Neural cell (in vitro differentiated cells): ENCODE data around the gene PRRT4. TPM values are rescaled to one million over a fixed set of nuclear protein-coding genes. Genes with fewer than 3 reads are reported as not detected.

ENCODE experiments used
- H2AFZ ChIP-seq: fragments of 200-600, 300-800 bp; sonication (generic), shearing (Covaris generic); 2 replicates; pipeline ENCODE4 v1.6.0; 2014; ENCODE audit warnings: low read depth, mild to moderate bottlenecking, antibody characterized with exemption, low read length, moderate library complexity
- H3F3A ChIP-seq: fragments of 200-600 bp; shearing (Covaris generic); 2 replicates; pipeline ENCODE4 v1.6.1; 2016; ENCODE audit warnings: mild to moderate bottlenecking, moderate library complexity, mixed read lengths, antibody characterized with exemption, low read length; ENCODE audit not compliant: insufficient read depth, poor library complexity, severe bottlenecking
- H3K27ac ChIP-seq: fragments of 200-600, 300-800 bp; sonication (generic), shearing (Covaris generic); 2 replicates; pipeline ENCODE4 v1.5.1; 2014; ENCODE audit warnings: mild to moderate bottlenecking, low read length, moderate library complexity
- H3K27me3 ChIP-seq: fragments of 300-800, 200-600 bp; sonication (generic), shearing (Covaris generic); 2 replicates; pipeline ENCODE4 v1.6.0; 2014; ENCODE audit warnings: mild to moderate bottlenecking, low read depth, low read length, moderate library complexity; ENCODE audit not compliant: insufficient read depth
- H3K36me3 ChIP-seq: fragments of 300-800, 200-600 bp; sonication (generic), shearing (Covaris generic); 2 replicates; pipeline ENCODE4 v1.5.1; 2014; ENCODE audit warnings: mild to moderate bottlenecking, antibody characterized with exemption, low read length, moderate library complexity; ENCODE audit not compliant: insufficient read depth
- H3K4me2 ChIP-seq: fragments of 300-800, 200-600 bp; sonication (generic), shearing (Covaris generic); 2 replicates; pipeline ENCODE4 v1.6.0; 2014; ENCODE audit warnings: mild to moderate bottlenecking, low read length
- H3K4me3 ChIP-seq: fragments of 300-800, 200-600 bp; sonication (generic), shearing (Covaris generic); 2 replicates; pipeline ENCODE4 v1.5.1; 2014; ENCODE audit warnings: mild to moderate bottlenecking, low read length, moderate library complexity
- H3K79me2 ChIP-seq: fragments of 200-600 bp; shearing (Covaris generic); replicated peaks from 2 replicates; pipeline ENCODE4 v1.6.0; 2014; ENCODE audit warnings: mild to moderate bottlenecking, low read length, moderate library complexity; ENCODE audit not compliant: insufficient read depth
- H3K9ac ChIP-seq: fragments of 300-800, 200-600 bp; sonication (generic), shearing (Covaris generic); 2 replicates; pipeline ENCODE4 v1.6.1; 2016; ENCODE audit warnings: mild to moderate bottlenecking, low read length, mixed read lengths
- H3K9me2 ChIP-seq: fragments of 200-600 bp; shearing (Covaris generic); 2 replicates; pipeline ENCODE4 v1.6.1; 2016; ENCODE audit warnings: mild to moderate bottlenecking, low read length, mixed read lengths; ENCODE audit not compliant: insufficient read depth
- H3K9me3 ChIP-seq: fragments of 200-600, 300-800 bp; sonication (generic), shearing (Covaris generic); 2 replicates; pipeline ENCODE4 v1.6.1; 2016; ENCODE audit warnings: mild to moderate bottlenecking, mixed run types, low read length, moderate library complexity, mixed read lengths
- H4K20me1 ChIP-seq: fragments of 200-600 bp; shearing (Covaris generic); 2 replicates; pipeline ENCODE4 v1.6.1; 2016; ENCODE audit warnings: mild to moderate bottlenecking, mixed run types; ENCODE audit not compliant: insufficient read depth
- EP300 ChIP-seq: fragments of 450-650 bp; conservative IDR thresholded peaks from 2 replicates; pipeline ENCODE4 v1.6.1; 2014; ENCODE audit warnings: antibody characterized with exemption, mild to moderate bottlenecking, moderate library complexity; ENCODE audit not compliant: poor library complexity, severe bottlenecking
- EZH2 ChIP-seq: fragments of 200-600, 300-800 bp; shearing (Covaris generic), sonication (generic); IDR thresholded peaks from 2 replicates; pipeline ENCODE4 v1.6.1; 2014; ENCODE audit warnings: antibody characterized with exemption, low read length, borderline replicate concordance, mild to moderate bottlenecking; ENCODE audit not compliant: insufficient read depth, poor library complexity, severe bottlenecking
- MXI1 ChIP-seq: fragments of 450-650 bp; conservative IDR thresholded peaks from 2 replicates; pipeline ENCODE4 v1.6.1; 2014; ENCODE audit warnings: antibody characterized with exemption, mild to moderate bottlenecking; ENCODE audit not compliant: poor library complexity, severe bottlenecking
- POLR2AphosphoS5 ChIP-seq: IDR thresholded peaks from 2 replicates; pipeline ENCODE4 v1.6.1; 2012
- RAD21 ChIP-seq: fragments of 450-650 bp; conservative IDR thresholded peaks from 2 replicates; pipeline ENCODE4 v1.6.1; 2014; ENCODE audit warnings: antibody characterized with exemption, mild to moderate bottlenecking, moderate library complexity
- SMC3 ChIP-seq: fragments of 450-650 bp; conservative IDR thresholded peaks from 2 replicates; pipeline ENCODE4 v1.6.1; 2014; ENCODE audit warnings: antibody characterized with exemption, mild to moderate bottlenecking, moderate library complexity; ENCODE audit not compliant: poor library complexity
- TAF1 ChIP-seq: IDR thresholded peaks from 2 replicates; pipeline ENCODE4 v1.6.1; 2012; ENCODE audit warnings: low read depth
- polyA plus RNA-seq: library from polyadenylated mRNA; depleted of rRNA; stranded (reverse); fragments of >200 nt; gene quantifications from 2 replicates; pipeline ENCODE4 v1.2.3, GENCODE V29; 2014
- TF ChIP-seq, protein P1 (sequence below): IDR thresholded peaks from 2 replicates; pipeline ENCODE4 v1.6.1; 2012; ENCODE audit warnings: borderline replicate concordance
- TF ChIP-seq, protein P2 (sequence below): fragments of 450-650 bp; IDR thresholded peaks from 2 replicates; pipeline ENCODE4 v1.5.1; 2014; ENCODE audit warnings: antibody characterized with exemption, mild to moderate bottlenecking, moderate library complexity; ENCODE audit not compliant: poor library complexity, severe bottlenecking

Gene PRRT4
- polyA plus RNA-seq, 1 donor from 2014 or later: 32.5 TPM

DNA sequence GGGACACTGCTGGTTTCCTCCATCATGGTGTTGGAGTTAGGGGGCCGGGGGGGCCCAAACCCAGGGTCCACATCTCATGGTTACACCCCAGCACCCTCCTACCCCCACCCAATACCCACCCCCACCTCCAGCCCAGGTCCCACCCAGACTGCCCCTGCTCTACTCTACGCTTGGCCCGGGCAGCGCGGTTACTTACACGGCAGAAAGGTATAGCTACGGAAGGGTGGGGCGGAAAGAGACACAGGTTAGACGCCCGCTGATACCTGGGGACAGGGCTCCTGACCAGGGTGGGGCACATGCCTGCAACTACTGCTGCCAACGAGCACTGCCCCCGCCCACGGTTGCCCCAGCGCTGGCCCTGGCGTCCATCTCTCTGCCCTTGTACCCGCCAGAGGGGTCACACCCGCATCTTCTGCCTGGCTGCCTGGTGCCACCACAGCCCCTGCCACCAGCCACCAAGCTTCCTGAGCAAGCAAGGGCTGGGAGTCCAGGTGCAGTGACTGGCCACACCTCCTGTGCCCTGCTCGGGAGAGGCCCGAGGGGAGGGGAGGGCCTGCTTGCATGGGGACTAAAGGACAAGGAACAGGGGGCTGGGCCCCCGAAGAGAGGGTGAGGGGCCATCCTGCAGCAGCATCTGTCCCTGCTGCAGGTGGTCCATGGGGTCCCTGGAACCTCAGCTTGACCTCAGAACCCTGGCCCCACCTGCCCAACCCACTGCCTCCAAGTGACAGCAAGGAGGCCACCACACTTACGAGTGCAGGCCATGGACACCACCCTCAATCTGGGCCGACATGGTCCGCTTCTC lies 32.2 kb upstream of the PRRT4 start:
- TF ChIP-seq RAD21 (no peak), POLR2AphosphoS5 (no peak), MXI1 (no peak), EZH2 (no peak), EP300 (no peak), TAF1 (no peak), SMC3 (no peak)
- TF ChIP-seq, protein P1, sequence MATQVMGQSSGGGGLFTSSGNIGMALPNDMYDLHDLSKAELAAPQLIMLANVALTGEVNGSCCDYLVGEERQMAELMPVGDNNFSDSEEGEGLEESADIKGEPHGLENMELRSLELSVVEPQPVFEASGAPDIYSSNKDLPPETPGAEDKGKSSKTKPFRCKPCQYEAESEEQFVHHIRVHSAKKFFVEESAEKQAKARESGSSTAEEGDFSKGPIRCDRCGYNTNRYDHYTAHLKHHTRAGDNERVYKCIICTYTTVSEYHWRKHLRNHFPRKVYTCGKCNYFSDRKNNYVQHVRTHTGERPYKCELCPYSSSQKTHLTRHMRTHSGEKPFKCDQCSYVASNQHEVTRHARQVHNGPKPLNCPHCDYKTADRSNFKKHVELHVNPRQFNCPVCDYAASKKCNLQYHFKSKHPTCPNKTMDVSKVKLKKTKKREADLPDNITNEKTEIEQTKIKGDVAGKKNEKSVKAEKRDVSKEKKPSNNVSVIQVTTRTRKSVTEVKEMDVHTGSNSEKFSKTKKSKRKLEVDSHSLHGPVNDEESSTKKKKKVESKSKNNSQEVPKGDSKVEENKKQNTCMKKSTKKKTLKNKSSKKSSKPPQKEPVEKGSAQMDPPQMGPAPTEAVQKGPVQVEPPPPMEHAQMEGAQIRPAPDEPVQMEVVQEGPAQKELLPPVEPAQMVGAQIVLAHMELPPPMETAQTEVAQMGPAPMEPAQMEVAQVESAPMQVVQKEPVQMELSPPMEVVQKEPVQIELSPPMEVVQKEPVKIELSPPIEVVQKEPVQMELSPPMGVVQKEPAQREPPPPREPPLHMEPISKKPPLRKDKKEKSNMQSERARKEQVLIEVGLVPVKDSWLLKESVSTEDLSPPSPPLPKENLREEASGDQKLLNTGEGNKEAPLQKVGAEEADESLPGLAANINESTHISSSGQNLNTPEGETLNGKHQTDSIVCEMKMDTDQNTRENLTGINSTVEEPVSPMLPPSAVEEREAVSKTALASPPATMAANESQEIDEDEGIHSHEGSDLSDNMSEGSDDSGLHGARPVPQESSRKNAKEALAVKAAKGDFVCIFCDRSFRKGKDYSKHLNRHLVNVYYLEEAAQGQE: no peak
- TF ChIP-seq, protein P2, sequence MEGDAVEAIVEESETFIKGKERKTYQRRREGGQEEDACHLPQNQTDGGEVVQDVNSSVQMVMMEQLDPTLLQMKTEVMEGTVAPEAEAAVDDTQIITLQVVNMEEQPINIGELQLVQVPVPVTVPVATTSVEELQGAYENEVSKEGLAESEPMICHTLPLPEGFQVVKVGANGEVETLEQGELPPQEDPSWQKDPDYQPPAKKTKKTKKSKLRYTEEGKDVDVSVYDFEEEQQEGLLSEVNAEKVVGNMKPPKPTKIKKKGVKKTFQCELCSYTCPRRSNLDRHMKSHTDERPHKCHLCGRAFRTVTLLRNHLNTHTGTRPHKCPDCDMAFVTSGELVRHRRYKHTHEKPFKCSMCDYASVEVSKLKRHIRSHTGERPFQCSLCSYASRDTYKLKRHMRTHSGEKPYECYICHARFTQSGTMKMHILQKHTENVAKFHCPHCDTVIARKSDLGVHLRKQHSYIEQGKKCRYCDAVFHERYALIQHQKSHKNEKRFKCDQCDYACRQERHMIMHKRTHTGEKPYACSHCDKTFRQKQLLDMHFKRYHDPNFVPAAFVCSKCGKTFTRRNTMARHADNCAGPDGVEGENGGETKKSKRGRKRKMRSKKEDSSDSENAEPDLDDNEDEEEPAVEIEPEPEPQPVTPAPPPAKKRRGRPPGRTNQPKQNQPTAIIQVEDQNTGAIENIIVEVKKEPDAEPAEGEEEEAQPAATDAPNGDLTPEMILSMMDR: no peak
- Histone ChIP-seq H3K79me2 (no peaks in the 10 kb centered on the region), H3K27me3 (no peaks in the 10 kb centered on the region), H3K4me3 (no peak overlapping the region), H3K27ac (no peak overlapping the region), H3F3A (no peaks in the 10 kb centered on the region), H3K9me2 (no peaks in the 10 kb centered on the region), H3K9me3 (no peaks in the 10 kb centered on the region), H3K4me2 (no peak overlapping the region), H3K36me3 (no peaks in the 10 kb centered on the region), H4K20me1 (no peaks in the 10 kb centered on the region), H2AFZ (no peak overlapping the region), H3K9ac (no peak overlapping the region)

DNA sequence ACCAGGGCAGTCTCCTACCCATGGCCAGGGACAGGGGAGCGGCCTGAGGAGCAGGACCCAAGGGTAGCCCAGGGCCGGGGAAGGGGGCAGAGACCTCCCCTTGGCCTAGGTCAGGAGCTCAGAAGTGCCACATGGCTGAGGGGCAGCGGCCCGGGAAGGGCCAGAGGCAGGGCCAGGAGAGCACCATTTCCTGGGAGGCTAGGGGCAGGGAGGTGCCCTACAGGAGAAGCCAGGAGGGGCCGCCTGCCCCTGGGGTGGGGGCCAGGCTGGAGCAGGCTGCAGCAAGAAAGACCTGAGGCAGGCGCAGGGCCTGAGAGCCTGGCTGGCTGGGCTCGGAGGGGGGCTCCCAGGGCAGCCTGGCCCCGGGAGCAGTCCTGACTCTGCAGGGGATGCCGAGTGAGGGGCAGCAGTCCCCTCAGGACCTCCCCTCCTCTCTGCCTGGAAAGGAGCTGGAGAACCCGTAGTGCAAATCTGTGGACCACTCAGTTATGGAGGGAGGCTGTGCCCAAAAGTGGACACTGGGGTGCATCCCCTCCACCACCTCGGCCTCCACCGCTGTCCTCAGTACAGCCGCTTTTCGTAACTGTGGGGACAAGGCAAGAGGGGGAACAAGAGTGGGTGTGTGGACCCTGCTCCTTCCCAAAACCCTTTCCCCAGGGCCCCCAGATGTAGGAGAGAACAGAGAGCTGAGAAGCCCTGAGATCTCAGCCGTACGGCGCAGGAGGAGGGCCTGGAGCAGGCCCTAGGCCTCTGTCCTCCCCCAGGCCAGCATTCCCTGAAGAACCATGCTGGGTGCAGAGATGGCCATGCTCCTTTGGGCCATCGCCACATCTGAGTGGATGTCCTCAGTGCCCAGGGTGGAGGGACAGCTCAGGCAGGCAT lies 31.2 kb upstream of the PRRT4 start:
- Histone ChIP-seq H3K4me2 (no peak overlapping the region), H3K9me3 (no peaks in the 10 kb centered on the region), H3K4me3 (no peak overlapping the region), H4K20me1 (no peaks in the 10 kb centered on the region), H3K9me2 (no peaks in the 10 kb centered on the region), H3K27me3 (no peaks in the 10 kb centered on the region), H3K27ac (no peak overlapping the region), H3K79me2 (no peaks in the 10 kb centered on the region), H3F3A (no peaks in the 10 kb centered on the region), H2AFZ (no peak overlapping the region), H3K9ac (no peak overlapping the region), H3K36me3 (no peaks in the 10 kb centered on the region)
- TF ChIP-seq TAF1: no peak
- TF ChIP-seq, protein P1: no peak
- no peak for TF ChIP-seq MXI1
- TF ChIP-seq EZH2: no peak
- TF ChIP-seq, protein P2: no peak
- no peak for TF ChIP-seq RAD21
- TF ChIP-seq POLR2AphosphoS5: no peak
- no peak for TF ChIP-seq EP300
- TF ChIP-seq SMC3: no peak
